GM12878 (cell line): ENCODE results near the gene CAMK1. TPM values are rescaled to one million over a fixed set of nuclear protein-coding genes. Genes with fewer than 3 reads are reported as not detected.
A peak's percentile ranks its signal among the peaks of the same experiment; 100 is the strongest.

Source experiments
- ATAC-seq: fragments of 200-7000 bp; cut with Tn5 transposase; 3 replicates; pipeline ENCODE4 v1.9.1; 2020; ENCODE audit warnings: mild to moderate bottlenecking, moderate library complexity
- BruUV-seq: library from RNA; stranded (reverse); fragments of 400-500 nt; replicated peaks from 2 replicates; lab custom pipeline; 2021; lab: Mats Ljungman, UMichigan
- CTCF ChIA-PET: fragments of 300-600 bp; sonication (Branson Sonifier 250); formaldehyde crosslinking; extraction: SDS; loops from one replicate; lab custom pipeline; 2021; ENCODE audit warnings: inconsistent platforms; lab: Yijun Ruan, JAX
- POLR2A ChIA-PET: fragments of 350-600 bp; formaldehyde crosslinking; extraction: SDS; loops from one replicate; lab custom pipeline; 2021; ENCODE audit warnings: inconsistent platforms; lab: Charles Lee
- RAD21 ChIA-PET: fragments of 300-600 bp; sonication (Branson Sonifier 250); formaldehyde crosslinking; loops from one replicate; lab custom pipeline; 2023; ENCODE audit warnings: antibody characterized with exemption; ENCODE audit not compliant: unreplicated experiment; lab: Charles Lee
- SMC1A ChIA-PET: fragments of 300-600 bp; sonication (Branson Sonifier 250); formaldehyde crosslinking; loops from one replicate; lab custom pipeline; 2023; ENCODE audit not compliant: unreplicated experiment, uncharacterized antibody; lab: Charles Lee
- DNase-seq: peaks from one replicate; pipeline ENCODE4 v3.0.0-alpha.2; 2011; ENCODE audit warnings: low read depth, low spot score
- FAIRE-seq: peaks from 3 replicates; lab custom pipeline; 2011; peaks lifted over from hg19 to GRCh38; lab: Jason Lieb, UNC
- H2AFZ ChIP-seq: 2 replicates; pipeline ENCODE4 v1.6.0; 2011; ENCODE audit warnings: low read depth, low read length, control low read depth; ENCODE audit not compliant: control insufficient read depth
- H3K27ac ChIP-seq: 2 replicates; pipeline ENCODE4 v1.5.1; 2011; ENCODE audit warnings: control low read depth; ENCODE audit not compliant: control insufficient read depth, insufficient read depth
- H3K27me3 ChIP-seq, 2 experiments: replicated peaks in 1 of 2; 2 replicates each; pipeline versions ENCODE4 v1.6.0 to v1.6.1; 2011; ENCODE audit warnings: low read length in 1 of 2; ENCODE audit not compliant: control insufficient read depth in 2 of 2, insufficient read depth in 2 of 2
- H3K36me3 ChIP-seq, 2 experiments: 2 replicates each; pipeline ENCODE4 v1.5.1; 2011; ENCODE audit warnings: low read length in 1 of 2; ENCODE audit not compliant: control insufficient read depth in 2 of 2, insufficient read depth in 2 of 2
- H3K4me1 ChIP-seq: 2 replicates; pipeline ENCODE4 v1.6.1; 2011; ENCODE audit warnings: mild to moderate bottlenecking, low read length, moderate library complexity, mixed read lengths; ENCODE audit not compliant: control insufficient read depth, insufficient read depth
- H3K4me2 ChIP-seq: 2 replicates; pipeline ENCODE4 v1.6.0; 2011; ENCODE audit warnings: control low read depth; ENCODE audit not compliant: control insufficient read depth, insufficient read depth
- H3K4me3 ChIP-seq: fragments of 200-600 bp; sonication (generic); 2 replicates; pipeline ENCODE4 v1.5.1; 2016
- H3K79me2 ChIP-seq: 2 replicates; pipeline ENCODE4 v1.6.0; 2011; ENCODE audit warnings: low read length; ENCODE audit not compliant: control insufficient read depth, insufficient read depth
- H3K9ac ChIP-seq: 2 replicates; pipeline ENCODE4 v1.8.0; 2011; ENCODE audit warnings: low read length, control low read depth, mixed read lengths; ENCODE audit not compliant: control insufficient read depth, insufficient read depth
- H3K9me3 ChIP-seq: replicated peaks from 3 replicates; pipeline ENCODE4 v1.5.1; 2011; ENCODE audit warnings: mild to moderate bottlenecking, low read length; ENCODE audit not compliant: control insufficient read depth, insufficient read depth
- H4K20me1 ChIP-seq: 2 replicates; pipeline ENCODE4 v1.6.0; 2011; ENCODE audit not compliant: control insufficient read depth, insufficient read depth
- BRCA1 ChIP-seq: IDR thresholded peaks from 2 replicates; pipeline ENCODE4 v1.6.1; 2011; ENCODE audit warnings: low read depth, low read length, improper control_type of control experiment
- EZH2 ChIP-seq: IDR thresholded peaks from 2 replicates; pipeline ENCODE4 v1.6.1; 2012; ENCODE audit warnings: low read depth, mild to moderate bottlenecking, control low read depth, inconsistent platforms, low read length, borderline replicate concordance; ENCODE audit not compliant: control insufficient read depth
- HDGF ChIP-seq: fragments of 450-650 bp; IDR thresholded peaks from 2 replicates; pipeline ENCODE4 v1.6.1; 2016; ENCODE audit warnings: antibody characterized with exemption
- PAX5 ChIP-seq: IDR thresholded peaks from 2 replicates; pipeline ENCODE4 v1.6.1; 2011; ENCODE audit warnings: low read depth, low read length, borderline replicate concordance
- PRDM15 ChIP-seq: fragments of 450-650 bp; formaldehyde crosslinking; IDR thresholded peaks from 2 replicates; pipeline ENCODE4 v1.4.0; 2020; ENCODE audit warnings: mild to moderate bottlenecking, moderate library complexity
- STAT3 ChIP-seq: IDR thresholded peaks from 2 replicates; pipeline ENCODE4 v1.6.1; 2011; ENCODE audit warnings: low read depth, low read length, improper control_type of control experiment
- TCF3 ChIP-seq: IDR thresholded peaks from 2 replicates; pipeline ENCODE4 v1.6.1; 2012; ENCODE audit warnings: low read depth, mild to moderate bottlenecking, low read length, borderline replicate concordance; ENCODE audit not compliant: insufficient read depth
- WRNIP1 ChIP-seq: IDR thresholded peaks from 2 replicates; pipeline ENCODE4 v1.6.1; 2011; ENCODE audit warnings: low read depth, low read length, improper control_type of control experiment, borderline replicate concordance
- WGBS: methylation state at CpG from one replicate; pipeline ENCODE4 v1.1.6; 2016; ENCODE audit warnings: low lambda C conversion rate; ENCODE audit not compliant: insufficient replicate concordance, insufficient coverage; ENCODE audit errors: missing lambda C conversion rate; 5-methylcytosine and 5-hydroxymethylcytosine counted together
- in situ Hi-C: fragments of 300-500 bp; cut with MboI; formaldehyde crosslinking; loops from 9 replicates; pipeline ENCODE4 v1.14.3; 2018; ENCODE audit warnings: mixed read lengths
- intact Hi-C: fragments of 100-400 bp; cut with micrococcal nuclease; formaldehyde crosslinking; loops from one replicate; pipeline ENCODE4 v1.14.2; 2022; ENCODE audit not compliant: unreplicated experiment
- polyA plus RNA-seq, 11 experiments: library from polyadenylated mRNA; depleted of rRNA in 4 of 11; unstranded in 6 of 11; stranded (reverse) in 5 of 11; fragments of >200 nt; fragmentation: Nextera tagmentation in 4 of 11; fragmentation: Illumina TruSeq in 1 of 11; extraction: Ambion mirVana in 4 of 11; extraction: Trizol in 1 of 11; gene quantifications; 1 replicate in 1 of 11; 2 replicates in 10 of 11; pipeline versions ENCODE4 v1.2.1 to v1.2.3, GENCODE V29; 2011 to 2016; ENCODE audit warnings: inconsistent platforms in 2 of 11, missing spikeins in 2 of 11, low read depth in 1 of 11
- total RNA-seq, 4 experiments: library from RNA; depleted of rRNA in 3 of 4; stranded (reverse); fragments of >200 nt in 3 of 4; fragmentation: Illumina TruSeq in 1 of 4; extraction: Trizol in 1 of 4; gene quantifications; 2 replicates each; pipeline versions ENCODE4 v1.2.1 to v1.2.3, GENCODE V29; 2013 to 2021

The CAMK1 gene
- total and polyA plus RNA-seq, 10 of the 15 experiments (the other 5 are each of a cell fraction or from before 2014, with no cell fraction given), result 0.24 to 2.1 (median 0.51) TPM; not detected in 2

DNA sequence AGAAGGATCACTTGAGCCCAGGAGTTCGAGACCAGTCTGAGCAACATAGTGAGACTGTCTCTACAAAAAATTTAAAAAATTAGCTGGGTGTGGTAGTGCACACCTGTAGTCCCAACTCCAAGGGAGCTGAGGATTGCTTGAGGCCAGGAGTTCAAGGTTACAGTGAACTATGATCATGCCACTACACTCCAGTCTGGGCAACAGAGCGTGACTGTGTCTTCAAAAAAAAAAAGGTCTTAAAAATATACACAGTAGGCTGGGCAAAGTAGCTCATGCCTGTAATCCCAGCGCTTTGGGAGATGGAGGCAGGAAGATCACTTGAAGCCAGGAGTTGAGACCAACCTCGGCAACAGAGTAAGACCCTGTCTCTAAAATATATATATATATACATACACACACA, 11.2 kb upstream of the CAMK1 start:
- Histone ChIP-seq H3K27me3 (no peaks in the 10 kb centered on the region), H4K20me1 (no peaks in the 10 kb centered on the region), H3K36me3 (peaks cover 2 to 7% of the 10 kb centered on the region in 2 experiments; a peak in 2 of 4 replicates), H2AFZ (no peak overlapping the region), H3K9ac (no peak overlapping the region), H3K9me3 (no peaks in the 10 kb centered on the region), H3K27ac (no peak overlapping the region), H3K4me1 (peaks cover 31% of the 10 kb centered on the region), H3K4me3 (no peak overlapping the region), H3K4me2 (no peak overlapping the region), H3K79me2 (no peaks in the 10 kb centered on the region)
- POLR2A ChIA-PET, result interaction anchor here (1.2 to 1.8 kb wide), 2 partner anchors 10 to 12 kb away, joined by 5 to 9 read pairs; partner anchors contain the start of genes ARPC4 and TADA3
- CTCF ChIA-PET, result interaction anchor here (1.1 to 4.0 kb wide), 6 partner anchors 9 to 427 kb away, joined by 3 to 15 read pairs (median 4); partner anchors contain the start of gene CRELD1
- TF ChIP-seq WRNIP1, result no peak
- no peak for TF ChIP-seq STAT3
- TF ChIP-seq HDGF, result no peak
- no peak for TF ChIP-seq PRDM15 (CRISPR knock-in tag)
- no peak for TF ChIP-seq EZH2
- no peak for TF ChIP-seq TCF3
- no peak for TF ChIP-seq BRCA1
- TF ChIP-seq PAX5, result peak; percentile 88
- intact Hi-C loops (no loop called here), in situ Hi-C loops (no loop called here)
- SMC1A ChIA-PET, result interaction anchor here (0.6 to 1.9 kb wide), 4 partner anchors 10 to 141 kb away, joined by 3 to 8 read pairs (median 4); no protein-coding TSS in a partner anchor
- WGBS, result 46% methylated on average over 4 of the region's 4 CpGs
- DNase-seq, result no peak
- BruUV-seq, result no TSS peak
- FAIRE-seq, result no peak
- no peak; the same call in 2 of the 3 replicates for ATAC-seq
- RAD21 ChIA-PET, result interaction anchor here (1.3 to 3.0 kb wide), 4 partner anchors 12 to 151 kb away, joined by 3 to 11 read pairs (median 5); partner anchors contain the start of gene OGG1
